Osteoblast (primary cell): ENCODE results near the gene BICDL2. TPM values are rescaled to one million over a fixed set of nuclear protein-coding genes. Genes with fewer than 3 reads are reported as not detected.
"Not testable (repeated sequence)": the region's sequence is repeated elsewhere in the genome, so short reads cannot be mapped to it uniquely, and the experiment has no call there.

Source experiments
- DNase-seq: peaks from one replicate; pipeline ENCODE4 v3.0.0; 2011; ENCODE audit warnings: low spot score, mixed read lengths; ENCODE audit not compliant: insufficient read length; ENCODE audit errors: missing footprints
- H2AFZ ChIP-seq: 2 replicates; pipeline ENCODE4 v1.6.0; 2011; ENCODE audit warnings: mild to moderate bottlenecking, low read length
- H3K27ac ChIP-seq: 2 replicates; pipeline ENCODE4 v1.5.1; 2011; ENCODE audit warnings: mild to moderate bottlenecking, low read depth, low read length, moderate library complexity
- H3K27me3 ChIP-seq: 2 replicates; pipeline ENCODE4 v1.6.0; 2012; ENCODE audit warnings: mild to moderate bottlenecking, control low read depth, inconsistent platforms, low read length, moderate library complexity; ENCODE audit not compliant: insufficient read depth
- H3K36me3 ChIP-seq: 2 replicates; pipeline ENCODE4 v1.5.1; 2011; ENCODE audit warnings: mild to moderate bottlenecking, low read length, control low read depth, moderate library complexity; ENCODE audit not compliant: insufficient read depth
- H3K4me1 ChIP-seq: 2 replicates; pipeline ENCODE4 v1.5.1; 2011; ENCODE audit warnings: mild to moderate bottlenecking, low read length, control low read depth, moderate library complexity; ENCODE audit not compliant: insufficient read depth
- H3K4me2 ChIP-seq: 2 replicates; pipeline ENCODE4 v1.6.0; 2011; ENCODE audit warnings: mild to moderate bottlenecking, low read length; ENCODE audit not compliant: insufficient read depth
- H3K4me3 ChIP-seq: fragments of 200-600 bp; sonication (generic); 3 replicates; pipeline ENCODE4 v1.5.1; 2012; ENCODE audit warnings: mild to moderate bottlenecking, low read length, inconsistent platforms; ENCODE audit not compliant: insufficient read depth
- H3K79me2 ChIP-seq: 2 replicates; pipeline ENCODE4 v1.6.0; 2012; ENCODE audit warnings: mild to moderate bottlenecking, low read length, control low read depth, inconsistent platforms; ENCODE audit not compliant: insufficient read depth
- H3K9me3 ChIP-seq: 2 replicates; pipeline ENCODE4 v1.5.1; 2011; ENCODE audit warnings: low read depth, low read length, control low read depth
- H4K20me1 ChIP-seq: 2 replicates; pipeline ENCODE4 v1.6.0; 2012; ENCODE audit warnings: mild to moderate bottlenecking, low read length, control low read depth; ENCODE audit not compliant: insufficient read depth
- total RNA-seq: library from RNA; depleted of rRNA; stranded (reverse); fragments of >200 nt; gene quantifications from 2 replicates; pipeline ENCODE4 v1.2.3, GENCODE V29; 2012
- TF ChIP-seq, protein P1 (sequence below): IDR thresholded peaks from 2 replicates; pipeline ENCODE4 v1.5.1; 2011; ENCODE audit warnings: mild to moderate bottlenecking, low read depth, low read length, moderate library complexity; ENCODE audit errors: extremely low read depth

The BICDL2 gene
- total RNA-seq, 1 donor: not detected

DNA sequence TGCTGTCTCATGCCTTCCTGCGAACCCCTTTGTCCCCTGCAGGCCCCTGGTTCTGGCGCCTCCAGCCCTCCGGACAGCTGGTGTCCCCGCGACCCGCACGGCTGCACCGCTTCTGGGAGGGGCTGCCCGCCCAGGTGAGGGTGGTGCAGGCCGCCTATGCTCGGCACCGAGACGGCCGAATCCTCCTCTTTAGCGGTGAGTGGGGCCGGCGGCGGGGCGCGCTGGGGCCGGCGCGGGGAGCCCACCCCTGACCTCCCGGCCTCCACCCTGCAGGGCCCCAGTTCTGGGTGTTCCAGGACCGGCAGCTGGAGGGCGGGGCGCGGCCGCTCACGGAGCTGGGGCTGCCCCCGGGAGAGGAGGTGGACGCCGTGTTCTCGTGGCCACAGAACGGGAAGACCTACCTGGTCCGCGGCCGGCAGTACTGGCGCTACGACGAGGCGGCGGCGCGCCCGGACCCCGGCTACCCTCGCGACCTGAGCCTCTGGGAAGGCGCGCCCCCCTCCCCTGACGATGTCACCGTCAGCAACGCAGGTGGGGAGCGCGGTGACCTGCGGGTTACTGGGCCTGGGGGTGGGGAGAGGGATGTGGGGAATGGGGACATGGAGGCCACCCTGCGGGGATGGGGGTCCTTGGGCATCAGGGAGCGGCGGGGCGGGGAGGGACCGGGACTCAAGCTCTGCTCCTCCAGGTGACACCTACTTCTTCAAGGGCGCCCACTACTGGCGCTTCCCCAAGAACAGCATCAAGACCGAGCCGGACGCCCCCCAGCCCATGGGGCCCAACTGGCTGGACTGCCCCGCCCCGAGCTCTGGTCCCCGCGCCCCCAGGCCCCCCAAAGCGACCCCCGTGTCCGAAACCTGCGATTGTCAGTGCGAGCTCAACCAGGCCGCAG, 21.6 kb upstream of the BICDL2 start:
- peaks cover 3% of the 10 kb centered on the region for H3K27me3 ChIP-seq
- peak overlapping the region; percentile 90 for H3K4me3 ChIP-seq
- H4K20me1 ChIP-seq: no peaks in the 10 kb centered on the region
- H3K4me1 ChIP-seq: no peaks in the 10 kb centered on the region
- H3K79me2 ChIP-seq: no peaks in the 10 kb centered on the region
- H3K4me2 ChIP-seq: peak overlapping the region; percentile 90
- TF ChIP-seq, protein P1, sequence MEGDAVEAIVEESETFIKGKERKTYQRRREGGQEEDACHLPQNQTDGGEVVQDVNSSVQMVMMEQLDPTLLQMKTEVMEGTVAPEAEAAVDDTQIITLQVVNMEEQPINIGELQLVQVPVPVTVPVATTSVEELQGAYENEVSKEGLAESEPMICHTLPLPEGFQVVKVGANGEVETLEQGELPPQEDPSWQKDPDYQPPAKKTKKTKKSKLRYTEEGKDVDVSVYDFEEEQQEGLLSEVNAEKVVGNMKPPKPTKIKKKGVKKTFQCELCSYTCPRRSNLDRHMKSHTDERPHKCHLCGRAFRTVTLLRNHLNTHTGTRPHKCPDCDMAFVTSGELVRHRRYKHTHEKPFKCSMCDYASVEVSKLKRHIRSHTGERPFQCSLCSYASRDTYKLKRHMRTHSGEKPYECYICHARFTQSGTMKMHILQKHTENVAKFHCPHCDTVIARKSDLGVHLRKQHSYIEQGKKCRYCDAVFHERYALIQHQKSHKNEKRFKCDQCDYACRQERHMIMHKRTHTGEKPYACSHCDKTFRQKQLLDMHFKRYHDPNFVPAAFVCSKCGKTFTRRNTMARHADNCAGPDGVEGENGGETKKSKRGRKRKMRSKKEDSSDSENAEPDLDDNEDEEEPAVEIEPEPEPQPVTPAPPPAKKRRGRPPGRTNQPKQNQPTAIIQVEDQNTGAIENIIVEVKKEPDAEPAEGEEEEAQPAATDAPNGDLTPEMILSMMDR: no peak
- no peaks in the 10 kb centered on the region for H3K9me3 ChIP-seq
- DNase-seq: peak; percentile 90
- H3K36me3 ChIP-seq: no peaks in the 10 kb centered on the region
- H2AFZ ChIP-seq: peak overlapping the region; percentile 85
- peak overlapping the region; percentile 48 for H3K27ac ChIP-seq

DNA sequence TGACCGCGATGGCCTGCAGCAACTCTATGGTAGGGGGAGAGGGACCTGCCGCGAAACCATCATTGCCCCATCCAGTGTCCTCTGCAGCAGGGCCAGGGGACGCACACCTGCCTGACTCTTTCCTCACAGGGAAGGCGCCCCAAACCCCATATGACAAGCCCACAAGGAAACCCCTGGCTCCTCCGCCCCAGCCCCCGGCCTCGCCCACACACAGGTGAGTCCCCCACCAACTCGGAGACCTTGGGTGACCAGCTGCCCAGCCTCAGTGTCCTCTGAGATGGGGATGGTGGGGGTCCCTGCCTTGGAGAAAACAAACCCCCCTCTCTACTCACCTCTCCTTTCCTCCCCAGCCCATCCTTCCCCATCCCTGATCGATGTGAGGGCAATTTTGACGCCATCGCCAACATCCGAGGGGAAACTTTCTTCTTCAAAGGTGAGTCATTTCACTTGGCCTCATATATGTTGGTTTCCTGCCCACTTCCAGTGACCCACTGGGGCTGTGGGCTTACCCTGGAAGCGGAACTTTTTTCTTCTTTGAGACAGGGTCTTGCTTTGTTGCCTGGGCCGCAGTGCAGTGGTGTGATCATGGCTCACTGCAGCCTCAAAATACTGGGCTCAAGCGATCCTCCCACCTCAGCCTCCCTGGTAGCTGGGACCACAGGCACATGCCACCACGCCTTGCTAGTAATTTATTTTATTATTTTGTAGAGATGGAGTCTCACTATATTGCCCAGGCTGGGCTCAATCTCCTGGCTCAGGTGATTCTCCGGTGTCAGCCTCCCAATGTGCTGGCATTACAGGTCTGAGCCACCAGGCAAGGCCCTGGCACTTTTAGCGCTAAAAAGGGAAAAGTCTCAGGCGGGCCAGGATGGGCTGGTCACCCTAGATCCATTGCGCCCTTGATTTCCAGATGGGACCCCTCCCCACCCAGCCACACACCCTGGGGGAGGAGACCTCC, 20.7 kb upstream of the BICDL2 start:
- Histone ChIP-seq H2AFZ (no peak overlapping the region), H3K4me2 (no peak overlapping the region)

DNA sequence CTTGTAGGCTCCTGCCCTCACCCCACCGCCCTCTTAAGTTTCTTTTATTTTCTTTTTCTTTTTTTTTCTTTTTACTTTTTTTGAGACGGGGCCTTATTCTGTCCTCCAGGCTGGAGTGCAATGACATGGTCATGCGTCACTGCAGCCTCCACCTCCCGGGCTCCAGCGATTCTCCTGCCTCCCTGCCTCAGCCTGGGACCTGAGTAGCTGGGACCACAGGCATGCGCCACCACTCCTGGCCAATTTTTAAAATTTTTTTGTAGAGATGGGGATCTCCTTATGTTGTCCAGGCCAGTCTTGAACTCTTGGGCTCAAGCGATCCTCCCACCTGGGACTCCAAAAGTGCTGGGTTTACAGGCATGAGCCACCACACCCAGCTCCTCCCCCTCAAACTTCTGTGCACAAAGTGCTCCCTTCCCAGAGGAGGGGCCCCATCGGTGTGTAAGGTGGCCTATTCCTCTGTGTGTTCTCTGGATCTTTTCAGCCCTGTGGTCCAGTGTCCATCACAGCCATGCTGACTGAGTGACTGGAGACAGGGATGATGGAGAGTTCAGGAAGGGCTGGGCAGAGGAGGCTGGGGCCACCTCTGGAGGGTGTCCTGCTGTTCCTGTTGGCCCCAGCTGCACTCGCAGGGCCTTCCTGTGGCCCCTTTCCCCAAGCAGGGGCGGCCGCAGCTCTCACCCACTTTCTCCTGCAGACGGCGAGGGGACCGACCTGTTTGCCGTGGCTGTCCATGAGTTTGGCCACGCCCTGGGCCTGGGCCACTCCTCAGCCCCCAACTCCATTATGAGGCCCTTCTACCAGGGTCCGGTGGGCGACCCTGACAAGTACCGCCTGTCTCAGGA, 19.8 kb upstream of the BICDL2 start:
- Histone ChIP-seq H3K4me2 (no peak overlapping the region), H3K27ac (no peak overlapping the region), H3K4me1 (no peaks in the 10 kb centered on the region), H3K79me2 (no peaks in the 10 kb centered on the region), H3K27me3 (peaks cover 3% of the 10 kb centered on the region), H3K36me3 (no peaks in the 10 kb centered on the region), H3K9me3 (no peaks in the 10 kb centered on the region), H3K4me3 (no peak overlapping the region), H4K20me1 (no peaks in the 10 kb centered on the region), H2AFZ (no peak overlapping the region)
- DNase-seq: no peak
- TF ChIP-seq, protein P1: no peak

More for the DNA sequence above, 20.7 kb upstream of the BICDL2 start:
- no peak overlapping the region for H3K27ac ChIP-seq
- no peak for DNase-seq
- H3K4me3 ChIP-seq: no peak overlapping the region
- no peaks in the 10 kb centered on the region for H3K9me3 ChIP-seq
- no peaks in the 10 kb centered on the region for H3K4me1 ChIP-seq
- H4K20me1 ChIP-seq: no peaks in the 10 kb centered on the region
- TF ChIP-seq, protein P1: no peak
- H3K79me2 ChIP-seq: no peaks in the 10 kb centered on the region
- H3K36me3 ChIP-seq: no peaks in the 10 kb centered on the region
- H3K27me3 ChIP-seq: peaks cover 3% of the 10 kb centered on the region

DNA sequence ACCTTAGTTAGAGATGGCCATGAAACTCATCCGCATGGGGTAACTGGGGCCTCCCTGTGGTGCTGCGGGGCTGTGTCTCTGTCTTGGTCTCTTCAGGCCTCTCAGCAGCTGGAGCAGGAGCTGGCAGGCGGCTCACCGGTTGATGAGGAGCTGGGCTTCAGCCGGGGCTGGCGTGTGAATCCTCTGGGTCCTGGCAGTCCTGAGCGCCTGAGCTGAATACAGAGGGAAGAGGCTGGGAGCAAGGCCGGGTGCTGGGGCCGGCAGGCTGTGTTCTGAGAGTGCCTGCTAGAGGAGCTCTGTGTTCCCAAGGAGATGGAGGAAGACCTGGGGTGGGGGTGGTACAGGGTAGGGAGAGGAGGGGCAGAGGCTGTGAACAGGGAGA, 19.0 kb upstream of the BICDL2 start:
- H3K9me3 ChIP-seq, H4K20me1 ChIP-seq, H3K4me2 ChIP-seq, H2AFZ ChIP-seq, H3K27ac ChIP-seq, H3K36me3 ChIP-seq, H3K27me3 ChIP-seq, H3K4me1 ChIP-seq, DNase-seq, H3K79me2 ChIP-seq, H3K4me3 ChIP-seq: not testable (repeated sequence)
